Raji (cell line): Measurements from ENCODE around the gene ROBO1.

Experiments
- POLR2A ChIP-seq: IDR thresholded peaks from 2 replicates; pipeline ENCODE4 v1.6.1; 2011; ENCODE audit warnings: low read depth, low read length, control low read depth; ENCODE audit not compliant: insufficient read depth

Gene ROBO1

DNA sequence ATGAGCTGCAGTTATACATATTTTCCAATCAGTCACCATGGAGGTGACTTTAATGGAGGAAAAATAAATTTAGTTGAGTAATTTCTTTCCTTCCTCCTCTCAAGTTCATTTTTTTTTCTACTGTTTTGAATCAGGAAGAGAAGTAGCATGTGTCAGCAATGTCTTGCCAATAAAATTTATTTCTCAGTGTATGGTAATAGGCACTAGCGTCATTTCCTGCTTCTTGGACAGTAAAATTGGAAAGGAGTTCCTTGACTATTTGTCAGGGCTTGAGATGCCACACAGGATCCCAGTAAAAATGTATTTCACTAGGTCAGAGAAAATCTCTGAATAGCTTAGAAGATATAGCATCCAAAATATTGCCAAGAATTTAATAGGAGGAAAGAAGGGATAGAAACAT lies 605.9 kb downstream of the ROBO1 start:
- no peak for TF ChIP-seq POLR2A

DNA sequence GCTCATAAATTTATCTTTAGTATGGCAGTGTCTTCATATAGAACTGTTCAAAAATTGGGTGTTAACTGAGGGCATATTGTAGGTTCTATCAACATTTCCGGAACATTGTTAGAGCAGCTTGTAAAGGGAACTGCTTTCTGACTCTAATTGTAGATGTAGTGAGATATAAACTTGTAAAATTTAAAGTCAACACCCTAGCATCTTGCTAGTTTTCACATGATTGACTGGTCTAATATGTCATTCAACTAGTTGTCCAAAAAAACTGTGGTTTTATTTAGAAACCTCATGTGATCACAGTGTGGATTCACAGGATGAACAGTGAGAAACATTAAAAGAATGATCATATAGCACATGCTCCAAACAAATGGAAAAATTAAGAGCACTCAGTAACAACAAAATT lies 607.4 kb downstream of the ROBO1 start:
- no peak for TF ChIP-seq POLR2A

DNA sequence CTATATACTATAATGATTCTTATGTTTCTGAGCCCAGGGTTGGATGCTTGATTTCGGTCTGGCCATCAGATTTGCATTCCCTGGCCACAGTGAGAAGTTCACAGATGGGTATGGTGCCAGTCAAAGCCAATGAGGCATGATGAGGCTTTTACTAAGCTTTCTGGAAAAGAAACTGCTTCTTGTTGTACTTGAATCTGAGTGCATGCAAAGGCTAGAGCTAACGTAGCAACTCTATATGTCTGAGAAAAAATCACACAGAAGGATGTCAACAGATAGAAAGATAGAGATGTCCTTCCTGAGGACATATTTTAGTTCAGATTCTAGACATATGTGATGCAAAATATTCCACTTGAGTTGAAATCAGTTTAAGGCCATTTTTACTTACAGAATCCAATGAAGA lies 608.1 kb downstream of the ROBO1 start:
- no peak for TF ChIP-seq POLR2A

DNA sequence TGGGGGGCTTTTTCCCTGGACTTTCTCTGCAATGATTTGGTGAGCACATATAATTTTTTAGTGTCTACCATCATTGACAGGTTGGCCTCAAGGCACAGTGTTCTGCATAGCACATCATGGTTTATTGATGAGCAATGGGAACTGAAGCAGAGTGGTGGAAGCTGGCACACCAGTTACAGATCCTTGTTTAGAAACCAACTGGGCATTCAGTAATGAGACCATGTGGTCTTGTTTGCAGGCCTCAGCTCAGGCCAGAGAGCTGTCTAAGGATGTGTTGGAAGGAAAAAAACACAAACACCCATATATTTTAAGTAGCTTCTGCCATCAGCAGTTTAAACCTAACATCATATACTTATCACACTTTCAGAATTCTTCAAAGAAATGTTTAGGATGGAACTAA lies 610.6 kb downstream of the ROBO1 start:
- TF ChIP-seq POLR2A, result no peak

DNA sequence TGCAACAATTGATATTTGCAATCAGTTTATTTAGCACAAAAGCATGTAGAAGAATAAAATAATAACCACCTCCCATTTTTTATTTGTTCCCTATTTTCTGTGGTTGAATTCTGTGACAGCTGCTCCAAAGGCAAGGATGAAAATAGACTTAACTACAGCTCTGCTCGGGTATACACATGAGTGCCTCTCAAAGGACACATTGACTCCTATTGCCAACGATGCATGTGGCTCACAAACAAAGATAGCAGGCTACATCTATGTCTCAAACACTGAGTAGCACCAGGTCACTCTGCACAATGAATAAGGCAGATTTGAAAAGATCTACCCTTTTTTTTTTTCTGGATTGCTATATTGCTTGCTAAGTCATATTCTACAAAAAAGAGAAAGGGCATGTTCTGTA lies 612.9 kb downstream of the ROBO1 start:
- TF ChIP-seq POLR2A, result no peak

DNA sequence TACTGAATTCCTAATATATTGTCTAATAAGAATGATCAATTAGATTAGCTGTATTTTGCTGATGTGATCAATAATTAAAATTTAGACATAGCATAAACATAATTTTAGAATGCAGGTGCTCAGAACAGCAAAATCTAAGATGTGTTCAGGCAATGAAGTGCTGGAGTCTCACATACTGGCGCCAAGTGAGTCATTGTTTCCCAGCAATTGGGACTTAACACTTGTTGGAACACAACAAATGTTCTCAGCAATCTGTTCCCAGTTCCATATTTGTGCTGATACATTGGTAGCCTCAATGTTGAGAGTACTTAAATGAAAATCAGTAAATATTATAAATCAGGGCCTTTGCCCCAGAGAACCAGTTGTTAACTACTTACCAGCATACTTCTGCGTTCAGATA lies 619.0 kb downstream of the ROBO1 start:
- no peak for TF ChIP-seq POLR2A

DNA sequence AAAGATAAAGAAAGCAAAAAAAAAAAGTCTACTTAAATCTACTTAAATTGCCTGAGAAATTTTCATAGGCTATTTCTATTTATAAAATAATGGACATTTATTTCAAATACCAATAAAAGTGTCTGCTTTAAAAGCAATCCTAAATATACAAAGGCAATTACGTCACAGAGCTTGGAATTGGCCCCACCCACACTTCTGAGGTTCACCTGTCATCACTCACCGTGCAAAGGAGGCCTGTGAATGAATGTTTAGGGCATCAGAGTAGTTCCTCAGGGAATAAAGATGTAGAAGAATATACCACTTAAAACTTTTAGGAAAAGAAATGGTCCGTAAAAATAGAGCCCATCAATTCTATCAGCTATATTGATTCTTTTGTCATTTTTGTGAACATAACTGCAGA lies 621.8 kb downstream of the ROBO1 start:
- no peak for TF ChIP-seq POLR2A

DNA sequence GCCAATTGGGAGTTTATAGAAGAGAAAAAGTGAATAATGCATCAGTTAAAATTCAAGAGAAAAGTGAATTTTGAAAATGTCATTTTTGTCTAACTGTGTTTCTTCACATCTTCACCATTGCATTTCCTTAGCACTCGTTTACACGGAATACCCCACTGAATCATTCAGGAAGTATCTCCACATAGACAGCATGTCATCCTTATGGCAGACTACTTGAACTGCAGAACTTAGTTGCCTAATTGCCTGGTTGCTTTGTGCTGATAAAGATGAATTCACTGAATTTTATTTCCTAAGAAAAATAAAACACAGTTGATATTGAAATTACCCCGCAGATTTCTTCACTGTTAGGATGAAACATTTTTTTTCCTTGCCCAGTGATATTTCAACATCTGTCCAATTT lies 627.1 kb downstream of the ROBO1 start:
- no peak for TF ChIP-seq POLR2A

DNA sequence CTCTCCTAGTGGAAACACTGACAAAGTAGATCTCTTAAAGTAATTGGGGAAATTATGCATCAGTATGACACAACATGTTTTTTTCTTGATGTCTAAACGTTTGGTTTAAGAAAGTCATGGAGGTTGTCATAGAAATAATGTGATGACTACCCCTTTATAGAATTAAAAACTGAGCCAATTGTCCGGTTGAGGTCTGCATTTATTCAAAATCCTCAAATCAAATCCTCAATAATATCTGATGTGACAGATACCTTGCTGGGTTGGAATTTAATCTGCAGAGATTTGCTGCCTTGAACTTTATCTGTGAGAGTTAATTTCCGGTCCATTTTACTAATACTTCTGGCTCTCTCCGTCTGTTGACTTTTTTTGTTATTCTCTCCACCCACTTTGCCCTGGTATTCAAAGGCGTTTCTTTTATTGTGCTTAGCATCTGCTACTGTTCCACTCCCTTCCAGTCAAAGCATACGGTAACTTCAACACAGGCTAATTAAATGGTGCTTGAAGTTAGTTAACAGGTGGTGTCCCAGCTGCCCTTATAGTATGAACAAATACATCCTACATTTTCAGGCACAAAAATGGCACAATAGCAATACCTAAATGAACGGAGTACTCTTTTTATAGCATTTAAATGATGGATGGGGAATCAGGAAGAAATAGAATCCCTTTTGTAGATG lies 628.3 kb downstream of the ROBO1 start:
- no peak for TF ChIP-seq POLR2A

DNA sequence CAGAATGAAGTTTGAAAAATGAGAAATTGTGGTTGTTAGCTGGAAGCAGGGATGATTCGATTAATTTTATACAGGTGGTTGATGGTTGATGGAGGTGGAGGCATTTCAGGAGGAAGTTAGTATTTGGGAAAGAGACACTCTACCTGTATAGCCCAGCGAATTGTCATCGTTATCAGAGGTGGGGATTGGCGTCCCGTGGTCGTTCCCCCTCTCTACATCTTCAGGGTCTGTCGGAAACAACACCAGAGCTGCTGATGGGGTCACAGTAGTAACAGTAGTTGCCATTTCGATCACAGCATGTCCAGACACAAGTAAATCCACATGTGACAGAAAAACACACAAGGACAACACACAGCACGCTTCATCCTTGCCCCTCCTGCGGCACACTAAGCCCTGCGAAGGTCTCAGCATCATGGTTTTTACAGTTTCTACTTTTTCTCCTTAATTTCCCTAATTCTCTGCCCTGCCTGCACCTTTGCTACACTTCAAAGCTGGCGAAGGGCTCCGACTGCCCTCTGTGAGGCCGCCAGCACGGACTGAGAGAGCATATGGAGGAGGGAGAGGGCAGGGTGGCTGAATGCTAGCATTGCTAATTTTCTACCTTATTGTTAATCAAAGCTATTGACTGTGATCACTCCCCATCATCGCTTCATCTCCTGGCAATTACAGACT lies 642.3 kb downstream of the ROBO1 start:
- no peak for TF ChIP-seq POLR2A

DNA sequence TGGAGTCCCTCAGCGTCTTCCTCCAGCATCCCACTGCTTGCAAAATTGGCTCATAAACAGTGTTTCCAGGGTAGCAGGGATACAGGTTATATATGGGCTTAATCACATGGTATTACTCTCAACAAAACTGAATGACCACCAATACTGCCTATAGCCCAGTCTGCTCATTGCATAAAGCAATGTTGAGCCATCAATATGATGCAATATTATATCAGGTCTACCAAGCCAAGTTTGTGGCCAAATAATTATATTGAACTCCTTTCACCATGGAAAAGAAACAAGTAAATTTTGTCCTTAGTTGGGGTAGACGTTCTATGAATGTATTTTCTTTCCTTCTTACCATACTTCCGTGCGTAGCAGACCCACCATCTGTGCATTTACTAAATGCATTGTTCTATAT lies 652.3 kb downstream of the ROBO1 start:
- TF ChIP-seq POLR2A, result no peak

DNA sequence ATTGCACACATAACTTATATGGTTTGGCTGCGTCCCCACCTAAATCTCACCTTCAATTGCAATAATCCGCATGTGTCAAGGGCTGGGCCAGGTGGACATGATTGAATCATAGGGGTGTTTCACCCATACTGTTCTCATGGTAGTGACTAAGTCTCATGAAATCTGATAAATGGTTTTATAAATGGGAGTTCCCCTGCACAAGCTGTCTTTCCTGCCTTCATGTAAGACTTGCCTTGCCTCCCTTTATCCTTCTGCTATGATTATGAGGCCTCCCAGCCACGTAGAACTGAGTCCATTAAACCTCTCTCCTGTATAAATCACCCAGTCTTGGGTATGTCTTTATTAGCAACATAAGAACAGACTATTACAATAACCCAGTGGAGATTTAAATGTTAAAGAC lies 653.9 kb downstream of the ROBO1 start:
- TF ChIP-seq POLR2A, result no peak

DNA sequence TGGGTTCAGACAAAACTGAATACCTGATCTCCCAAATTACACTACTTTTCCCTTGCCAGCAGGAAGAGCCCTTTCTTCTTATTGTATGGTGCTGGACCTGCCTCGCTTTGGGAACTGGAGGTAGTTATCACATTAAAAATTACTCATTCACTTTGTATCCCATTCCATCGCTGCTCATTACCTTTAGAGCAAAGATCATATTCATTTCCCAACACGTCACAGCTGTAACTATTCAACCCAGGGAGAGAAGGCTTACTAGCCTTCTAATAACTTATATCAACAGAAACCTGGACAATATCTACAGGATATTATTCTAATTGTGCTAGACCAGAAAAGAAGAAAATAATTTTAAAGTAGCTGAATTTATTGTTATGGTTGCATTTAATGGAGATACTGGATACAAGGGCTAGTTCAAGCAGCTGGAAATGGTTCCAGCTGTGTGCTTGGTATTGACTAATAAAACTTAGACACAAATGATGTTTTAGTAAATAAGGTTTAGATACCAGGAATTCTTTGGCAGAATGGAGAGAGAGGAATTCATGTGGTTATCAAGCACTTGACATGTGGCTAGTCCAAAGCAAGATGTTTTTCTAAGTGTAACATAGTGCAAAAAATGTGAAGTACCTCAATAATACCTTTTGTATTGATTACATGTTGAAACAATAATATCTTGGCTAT lies 656.3 kb downstream of the ROBO1 start:
- no peak for TF ChIP-seq POLR2A

DNA sequence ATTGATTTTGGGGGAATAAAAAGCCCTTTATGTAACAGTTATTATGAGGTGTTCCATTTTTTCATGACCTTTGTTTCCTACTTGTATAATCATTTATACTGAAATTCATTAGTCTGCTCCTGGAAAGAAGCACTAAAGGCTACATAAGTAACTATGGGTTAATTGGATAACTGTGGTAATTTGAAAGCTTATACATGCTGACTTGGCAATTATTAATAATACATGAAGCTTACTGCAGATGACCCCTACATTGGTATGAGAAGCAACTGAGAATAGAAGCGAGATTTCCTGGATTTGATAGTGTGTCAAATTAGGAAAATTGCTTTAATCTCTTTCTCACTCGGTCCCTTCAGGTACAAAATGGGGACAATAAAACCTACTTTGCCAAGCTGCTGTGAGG lies 658.0 kb downstream of the ROBO1 start:
- TF ChIP-seq POLR2A, result no peak

DNA sequence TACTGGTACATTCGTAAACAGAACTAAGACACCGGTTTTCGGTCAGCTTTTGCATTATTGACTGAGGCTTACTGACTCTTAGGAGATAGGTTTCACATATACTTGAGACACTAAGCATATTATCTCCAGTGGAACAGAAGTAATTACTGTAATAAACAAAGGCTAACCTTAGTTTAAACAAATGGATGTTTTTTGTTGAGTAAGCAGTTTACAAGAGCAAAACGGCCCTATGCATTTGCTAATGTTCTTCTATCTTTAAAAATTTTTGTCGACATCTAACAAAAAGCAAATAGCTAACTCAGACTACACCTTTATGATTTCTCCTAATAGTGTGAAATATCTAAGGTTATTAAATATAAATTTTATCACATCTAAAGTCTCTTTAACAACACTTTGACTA lies 664.5 kb downstream of the ROBO1 start:
- no peak for TF ChIP-seq POLR2A

DNA sequence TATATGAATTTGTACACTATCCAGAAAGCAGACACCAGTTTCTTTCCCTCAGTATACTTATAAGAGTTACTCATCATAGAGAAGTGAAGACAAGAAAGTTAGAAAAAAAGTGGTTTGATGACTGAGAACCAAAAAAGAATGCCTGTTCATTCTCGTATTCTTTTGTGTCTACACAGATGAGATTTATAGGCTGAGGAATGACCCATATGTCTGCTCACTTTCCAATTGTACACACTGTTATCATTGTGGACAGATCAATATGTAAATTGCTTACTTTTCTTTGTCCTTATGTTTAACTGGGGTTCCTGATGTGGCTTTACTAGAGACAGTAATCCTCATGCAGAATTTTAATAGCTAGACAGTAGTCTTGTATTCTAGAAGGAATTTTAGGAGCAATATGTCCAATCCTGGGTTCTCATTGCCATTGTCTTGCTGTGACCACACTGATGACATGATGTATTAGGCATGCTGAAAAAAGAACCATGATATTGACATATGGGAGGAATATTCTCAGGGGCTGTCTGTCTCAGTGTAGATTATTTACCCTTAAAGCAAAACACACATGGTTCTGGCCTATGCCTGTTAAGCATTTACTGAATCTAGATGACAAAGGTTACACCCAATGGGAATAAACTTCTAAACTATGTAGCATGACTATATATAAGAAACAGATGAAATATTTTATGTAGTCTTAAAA lies 669.7 kb downstream of the ROBO1 start:
- no peak for TF ChIP-seq POLR2A

DNA sequence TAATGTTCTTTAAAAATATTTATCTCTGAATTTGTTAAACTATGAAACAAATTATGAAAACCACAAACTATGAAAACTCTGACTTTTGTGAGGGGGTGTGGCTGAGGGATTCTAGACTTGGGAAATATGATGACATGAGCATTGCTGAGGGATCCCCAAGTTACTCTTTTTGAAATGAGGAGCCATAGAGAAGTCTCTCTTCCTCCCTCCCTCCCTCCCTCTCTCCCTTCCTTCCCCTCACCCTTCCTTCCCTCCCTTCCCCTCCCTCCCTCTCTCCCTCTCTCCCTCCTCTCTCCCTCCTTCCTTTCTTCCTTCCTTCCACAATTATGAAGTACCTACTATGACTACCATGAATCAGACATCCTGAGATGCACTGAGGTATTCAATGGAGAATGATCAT lies 673.1 kb downstream of the ROBO1 start:
- no peak for TF ChIP-seq POLR2A

DNA sequence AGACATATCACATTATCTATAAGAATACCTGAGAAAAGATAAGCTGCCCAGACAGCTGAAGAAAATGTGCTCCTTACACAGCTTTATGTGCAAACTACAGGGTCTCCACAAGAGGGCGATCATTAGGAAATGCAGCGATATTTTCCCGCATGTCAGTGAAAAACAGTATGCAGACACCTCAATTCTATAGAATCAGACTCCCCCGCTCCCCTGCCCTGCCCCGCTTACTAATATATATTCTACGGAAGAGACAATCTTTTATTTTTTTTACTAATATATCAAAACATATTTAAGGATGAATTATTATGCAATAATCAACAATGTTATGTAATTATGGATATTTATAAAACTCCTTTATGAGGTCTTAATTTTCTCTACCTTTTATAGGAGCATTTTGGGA lies 681.3 kb downstream of the ROBO1 start:
- TF ChIP-seq POLR2A, result no peak
